HTERT RPE-1 (cell line): ENCODE measurements around the gene PFKL.

ENCODE experiments used
- in situ Hi-C: fragments of 300-500 bp; cut with MboI; formaldehyde crosslinking; loops from 4 replicates; pipeline ENCODE4 v1.14.3; 2020; ENCODE audit warnings: low sequenced_read_pairs

PFKL gene

GRCh38 chr21:44374601-44375280 is 74.9 kb downstream of the PFKL start:
- in situ Hi-C loops: no loop called here

GRCh38 chr21:44375281-44375651 is 75.4 kb downstream of the PFKL start:
- in situ Hi-C loops: no loop called here

GRCh38 chr21:44375761-44376241 is 75.9 kb downstream of the PFKL start:
- in situ Hi-C loops: no loop called here

- in situ Hi-C loops: no loop called here
Measured at GRCh38 chr21:44376606-44377005, 76.8 kb downstream of the PFKL start.
